Activated CD4-positive, alpha-beta T cell treated with anti-CD3 and anti-CD28 coated beads, Interleukin-2, amount 50 U/mL, for 4 hours (primary cell): ENCODE data around the gene GPRC5C.
"Not testable (repeated sequence)": the region's sequence is repeated elsewhere in the genome, so short reads cannot be mapped to it uniquely, and the experiment has no call there.

Experiments used
- DNase-seq, 2 experiments: peaks; one replicate each; pipeline ENCODE4 v3.0.0-alpha.2; 2020

GPRC5C gene

GRCh38 chr17:74477411-74477810, 45.5 kb downstream of the GPRC5C start:
- DNase-seq: no peak

DNA sequence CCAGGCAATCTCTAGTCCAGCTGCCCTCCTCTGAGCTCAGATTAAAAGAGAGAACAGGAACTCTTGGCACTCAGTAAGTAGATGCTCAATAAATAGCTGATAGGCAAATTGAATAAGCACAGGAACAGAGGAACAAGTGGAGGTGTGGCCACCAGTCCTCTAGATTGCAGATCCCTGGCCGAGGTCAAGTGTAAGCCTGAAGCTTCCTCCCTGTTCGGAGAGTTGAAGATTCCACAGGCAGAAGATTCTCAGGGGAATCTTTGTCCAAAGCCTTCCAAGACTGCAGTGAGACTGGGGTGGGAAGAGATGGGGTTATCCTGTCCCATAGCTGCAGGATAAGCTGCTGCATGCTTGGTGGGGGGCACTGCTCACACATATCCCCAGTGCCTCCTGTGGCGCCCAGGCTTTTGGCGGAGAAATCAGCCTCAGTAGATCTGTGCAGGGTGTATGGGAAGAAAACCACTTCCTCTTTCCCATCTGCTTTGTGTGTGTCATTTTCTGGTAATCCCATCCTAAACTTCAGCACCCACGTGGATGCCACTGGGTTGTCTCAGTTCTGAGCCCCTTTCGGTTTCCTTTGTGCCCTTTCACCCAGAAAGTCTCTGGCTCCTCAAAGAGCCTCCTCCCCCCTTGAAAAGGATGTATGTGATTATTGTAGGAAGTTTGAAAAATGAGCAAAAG, 46.7 kb downstream of the GPRC5C start:
- DNase-seq: no peak

DNA sequence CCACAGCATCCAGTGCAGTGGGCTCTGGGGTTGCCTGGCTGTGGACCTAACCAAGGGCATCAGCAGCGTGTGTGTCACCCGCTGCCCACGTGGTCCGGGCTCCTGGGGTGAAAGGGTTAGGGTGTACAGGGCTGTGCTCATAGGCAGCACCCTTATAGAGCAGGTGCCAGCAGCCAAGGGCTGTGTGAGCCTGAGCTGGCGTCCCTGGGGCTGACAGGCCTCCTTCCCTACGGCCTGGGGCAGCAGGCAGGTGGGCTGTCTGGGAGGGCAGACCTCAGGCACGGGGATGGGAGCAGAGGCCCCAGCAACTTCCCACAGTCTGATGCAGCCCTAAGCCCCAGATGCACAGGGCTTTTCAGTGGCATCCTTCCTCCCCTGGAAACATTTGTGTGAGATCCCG, 48.4 kb downstream of the GPRC5C start:
- no peak for DNase-seq

- no peak for DNase-seq
Observed at GRCh38 chr17:74481621-74482020, 49.7 kb downstream of the GPRC5C start.

GRCh38 chr17:74484066-74484465, 52.2 kb downstream of the GPRC5C start:
- DNase-seq: no peak

- no peak for DNase-seq
Observed at GRCh38 chr17:74485022-74485743, 53.3 kb downstream of the GPRC5C start.

GRCh38 chr17:74485841-74486240, 54.0 kb downstream of the GPRC5C start:
- DNase-seq: no peak

DNA sequence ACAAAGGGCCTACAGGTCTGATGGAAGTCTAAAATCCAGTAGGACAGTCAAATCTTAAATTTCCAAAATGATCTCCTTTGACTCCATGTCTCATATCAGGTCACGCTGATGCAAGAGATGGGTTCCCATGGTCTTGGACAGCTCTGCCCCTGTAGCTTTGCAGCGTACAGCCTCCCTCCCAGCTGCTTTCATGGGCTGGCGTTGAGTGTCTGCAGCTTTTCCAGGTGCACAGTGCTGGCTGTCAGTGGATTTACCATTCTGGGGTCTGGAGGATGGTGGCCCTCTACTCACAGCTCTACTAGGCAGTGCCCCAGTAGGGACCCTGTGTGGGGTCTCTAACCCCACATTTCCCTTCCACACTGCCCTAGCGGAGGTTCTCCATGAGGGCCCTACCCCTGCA, 56.4 kb downstream of the GPRC5C start:
- not testable (repeated sequence) for DNase-seq

DNA sequence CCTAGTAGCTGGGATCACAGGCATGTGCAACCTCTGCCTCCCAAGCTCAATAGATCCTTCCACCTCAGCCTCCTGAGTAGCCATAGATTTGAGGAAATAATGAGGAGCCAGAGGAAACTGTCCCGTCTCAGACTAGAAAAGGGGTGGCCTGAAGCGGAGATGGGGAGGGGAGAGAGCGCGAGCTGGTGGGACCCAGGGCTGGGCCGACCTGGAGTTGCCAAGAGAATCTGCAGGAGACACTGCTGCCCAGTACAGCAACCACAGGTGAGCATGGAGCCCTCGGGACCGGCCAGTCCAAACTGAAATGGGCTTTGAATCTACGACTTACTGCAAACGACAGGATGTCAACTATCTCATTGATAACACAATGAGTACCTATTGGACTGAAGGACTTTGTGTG, 58.8 kb downstream of the GPRC5C start:
- no peak for DNase-seq

GRCh38 chr17:74491626-74492025, 59.7 kb downstream of the GPRC5C start:
- DNase-seq: no peak

DNA sequence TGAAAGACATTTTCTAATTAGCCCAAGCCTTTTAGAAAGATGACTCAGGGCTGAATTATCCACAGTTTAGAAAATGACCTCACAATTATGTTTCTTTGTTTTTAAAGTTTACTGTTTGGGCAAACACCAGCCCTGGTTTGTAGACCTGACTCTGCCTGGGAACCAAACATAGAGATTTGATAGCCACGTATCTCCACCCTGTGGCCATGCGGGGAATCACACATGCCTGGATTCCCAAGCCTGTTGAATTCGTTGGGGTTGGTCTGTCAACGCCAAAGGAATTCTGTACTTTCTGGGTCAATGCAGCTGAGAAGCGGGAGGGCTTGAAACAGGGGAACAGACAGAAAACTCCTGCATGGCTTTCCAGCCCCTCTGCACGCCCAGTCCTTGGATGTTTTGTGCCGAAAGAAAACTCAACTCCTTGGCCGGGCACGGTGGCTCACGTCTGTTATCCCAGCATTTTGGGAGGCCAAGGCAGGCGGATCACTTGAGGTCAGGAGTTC, 61.5 kb downstream of the GPRC5C start:
- peak; percentile 58 to 66 for DNase-seq
